Forelimb muscle (tissue), 1 donor: Measurements from ENCODE around the gene TPPP2. TPM values are rescaled to one million over a fixed set of nuclear protein-coding genes. Genes with fewer than 3 reads are reported as not detected.

ENCODE experiments used
- DNase-seq: peaks from one replicate; pipeline ENCODE4 v3.0.0-alpha.2; 2013; ENCODE audit warnings: low read depth
- polyA plus RNA-seq: library from polyadenylated mRNA; unstranded; fragments of 120-200 nt; gene quantifications from one replicate; pipeline ENCODE4 v1.2.1, GENCODE V29; 2013; ENCODE audit not compliant: insufficient read length

TPPP2 gene
- polyA plus RNA-seq, 1 donor, result 0.49 TPM

- no peak for DNase-seq
Measured at GRCh38 chr14:21075719-21076437, 45.9 kb downstream of the TPPP2 start.

GRCh38 chr14:21077672-21078071, 47.7 kb downstream of the TPPP2 start:
- no peak for DNase-seq

GRCh38 chr14:21078287-21078686, 48.3 kb downstream of the TPPP2 start:
- no peak for DNase-seq

GRCh38 chr14:21078726-21079125, 48.7 kb downstream of the TPPP2 start:
- no peak for DNase-seq

GRCh38 chr14:21081521-21082142, 51.6 kb downstream of the TPPP2 start:
- no peak for DNase-seq

Other genes with a start within 250 kb of the TPPP2 start
- 5.4 TPM for gene RNASE6, start 248.9 kb upstream of the TPPP2 start, polyA plus RNA-seq
- 162 TPM for gene RNASE1, start 227.4 kb upstream of the TPPP2 start, polyA plus RNA-seq
- 0.28 TPM for gene RNASE3, start 138.8 kb upstream of the TPPP2 start, polyA plus RNA-seq
- 0.66 TPM for gene RNASE2, start 74.7 kb upstream of the TPPP2 start, polyA plus RNA-seq
- gene METTL17, start 40.2 kb upstream of the TPPP2 start, polyA plus RNA-seq, result 47.6 TPM
- not detected for gene SLC39A2, start 30.9 kb upstream of the TPPP2 start, polyA plus RNA-seq
- 183 TPM for gene NDRG2, start 5.2 kb upstream of the TPPP2 start, polyA plus RNA-seq
- gene RNASE13, start 4.6 kb downstream of the TPPP2 start, polyA plus RNA-seq, result 0.15 TPM
- 0.09 TPM for gene RNASE7, start 12.1 kb downstream of the TPPP2 start, polyA plus RNA-seq
- not detected for gene RNASE8, start 27.6 kb downstream of the TPPP2 start, polyA plus RNA-seq
- 64.8 TPM for gene ARHGEF40, start 40.1 kb downstream of the TPPP2 start, polyA plus RNA-seq
- 17.6 TPM for gene ZNF219, start 68.4 kb downstream of the TPPP2 start, polyA plus RNA-seq
- gene TMEM253, start 70.8 kb downstream of the TPPP2 start, polyA plus RNA-seq, result 0.62 TPM
- gene OR5AU1, start 125.8 kb downstream of the TPPP2 start, polyA plus RNA-seq, result not detected
- gene HNRNPC, start 239.2 kb downstream of the TPPP2 start, polyA plus RNA-seq, result 401 TPM
- 0.82 TPM for gene RPGRIP1, start 249.9 kb downstream of the TPPP2 start, polyA plus RNA-seq